Psoas muscle (tissue), 8 donors: ENCODE results near the gene MYBL2. TPM values are rescaled to one million over a fixed set of nuclear protein-coding genes. Genes with fewer than 3 reads are reported as not detected.

Source experiments
- ATAC-seq, 4 donors: fragments of 200-7000 bp; cut with Tn5 transposase; one replicate each; pipeline ENCODE4 v1.9.1; 2020; ENCODE audit warnings: moderate library complexity in 3 of 4, mild to moderate bottlenecking in 2 of 4
- DNase-seq, 2 donors: peaks; one replicate each; pipeline ENCODE4 v3.0.0-alpha.2; 2020
- H3K27ac ChIP-seq: fragments of 200-600 bp; one replicate; pipeline ENCODE4 v1.8.0; 2022
- H3K27me3 ChIP-seq, 3 donors: fragments of 200-600 bp in 1 of 3; one replicate each; pipeline versions ENCODE4 v1.6.1 to v1.8.0; 2013 to 2022; ENCODE audit warnings: low read length in 2 of 3, mild to moderate bottlenecking in 2 of 3, moderate library complexity in 1 of 3; ENCODE audit not compliant: insufficient read depth in 3 of 3
- H3K36me3 ChIP-seq, 2 donors: fragments of 200-600 bp in 1 of 2; one replicate each; pipeline versions ENCODE4 v1.6.1 to v1.8.0; 2013 to 2022; ENCODE audit warnings: low read depth in 1 of 2, mild to moderate bottlenecking in 1 of 2, moderate library complexity in 1 of 2; ENCODE audit not compliant: insufficient read depth in 1 of 2
- H3K4me1 ChIP-seq: fragments of 200-600 bp; one replicate; pipeline ENCODE4 v1.8.0; 2022
- H3K4me3 ChIP-seq: fragments of 200-600 bp; one replicate; pipeline ENCODE4 v1.8.0; 2022; ENCODE audit warnings: mild to moderate bottlenecking
- H3K9me3 ChIP-seq: fragments of 200-600 bp; one replicate; pipeline ENCODE4 v1.8.0; 2022
- CTCF ChIP-seq: fragments of 200-600 bp; IDR thresholded peaks from one replicate; pipeline ENCODE4 v1.8.0; 2022; ENCODE audit warnings: antibody characterized with exemption
- WGBS, 3 donors: extraction: QIAGEN DNeasy Blood & Tissue Kit; methylation state at CpG; one replicate each; pipeline versions ENCODE4 v1.1.6 to v1.1.7; 2013; 5-methylcytosine and 5-hydroxymethylcytosine counted together
- intact Hi-C, 2 donors: fragments of 100-400 bp; cut with DNase I; formaldehyde crosslinking; loops; one replicate each; pipeline versions ENCODE4 v1.11.0 to v1.14.2; 2022
- polyA plus RNA-seq, 3 donors: library from polyadenylated mRNA; stranded (reverse); fragments of 200-250 nt; gene quantifications; one replicate each; pipeline ENCODE4 v1.2.3, GENCODE V29; 2013
- total RNA-seq, 4 donors: library from RNA; stranded (reverse); fragmentation: NEBNext Ultra II Directional in 2 of 4; extraction: Animal tissue kit (Norgen Biotek cat#: 25700) in 2 of 4; gene quantifications; one replicate each; pipeline versions ENCODE4 v1.2.1 to v1.2.4, GENCODE V29; 2021 to 2023
- donor health status: healthy with polysubstance abuse.
- donor health status: DM: no; HTN: no; CAD: no; lungs with moderate emphysema.
- donor health status: Bipolar disorder and iron deficiency.
- donor health status: healthy.
- donor health status: DM: yes; HTN: yes; CAD: no.
- donor health status: DM: no; HTN: no; CAD: no.
- donor health status: DM: no; HTN: no; CAD: no.
- donor health status: DM: yes; HTN: yes; CAD: no.

MYBL2 gene
- total and polyA plus RNA-seq, 7 donors: 0.05 to 0.17 (median 0.10) TPM; not detected in 4

GRCh38 chr20:43667341-43668132, 623 bp downstream of the MYBL2 start:
- DNase-seq (no peak), ATAC-seq (no peak)
- H3K4me3 ChIP-seq: no peak overlapping the region
- no peak overlapping the region for H3K27ac ChIP-seq
- H3K9me3 ChIP-seq: no peaks in the 10 kb centered on the region
- no peak for TF ChIP-seq CTCF
- H3K27me3 ChIP-seq: peaks cover 5 to 67% (median 28%) of the 10 kb centered on the region in 3 donors
- WGBS, 3 donors: 5 to 8% (median 6%) methylated on average over 30 to 34 of the region's 34 CpGs
- H3K36me3 ChIP-seq: no peaks in the 10 kb centered on the region
- H3K4me1 ChIP-seq: no peaks in the 10 kb centered on the region
- intact Hi-C loops: no loop called here

- Histone ChIP-seq H3K4me3 (no peak overlapping the region), H3K4me1 (no peaks in the 10 kb centered on the region), H3K27ac (no peak overlapping the region), H3K27me3 (peaks cover 5 to 64% (median 28%) of the 10 kb centered on the region in 3 donors), H3K9me3 (no peaks in the 10 kb centered on the region), H3K36me3 (no peaks in the 10 kb centered on the region)
- intact Hi-C loops: no loop called here
- no peak for DNase-seq
- ATAC-seq: no peak
- WGBS, 3 donors: 89 to 94% (median 91%) methylated on average over 3 of the region's 3 CpGs
- TF ChIP-seq CTCF: no peak
These were observed 2.4 kb downstream of the MYBL2 start for GRCh38 chr20:43669332-43669731.

- H3K27me3 ChIP-seq: peaks cover 5 to 53% (median 28%) of the 10 kb centered on the region in 3 donors
- no peak overlapping the region for H3K4me3 ChIP-seq
- H3K9me3 ChIP-seq: no peaks in the 10 kb centered on the region
- no peaks in the 10 kb centered on the region for H3K4me1 ChIP-seq
- no peak overlapping the region for H3K27ac ChIP-seq
- H3K36me3 ChIP-seq: no peaks in the 10 kb centered on the region
- 93 to 96% (median 94%) methylated on average over 2 of the region's 2 CpGs for WGBS, 3 donors
- DNase-seq: no peak
- no peak for TF ChIP-seq CTCF
- no peak for ATAC-seq
- intact Hi-C loops: no loop called here
These were observed 3.5 kb downstream of the MYBL2 start for GRCh38 chr20:43670423-43670822.

- intact Hi-C loops: no loop called here
- ATAC-seq (no peak), DNase-seq (no peak)
- no peaks in the 10 kb centered on the region for H3K9me3 ChIP-seq
- TF ChIP-seq CTCF: no peak
- no peak overlapping the region for H3K27ac ChIP-seq
- H3K27me3 ChIP-seq: peaks cover 0 to 6% (median 0%) of the 10 kb centered on the region in 3 donors
- no peaks in the 10 kb centered on the region for H3K36me3 ChIP-seq
- 94 to 98% (median 96%) methylated on average over 5 of the region's 5 CpGs for WGBS, 3 donors
- no peak overlapping the region for H3K4me3 ChIP-seq
- no peaks in the 10 kb centered on the region for H3K4me1 ChIP-seq
These were observed 9.5 kb downstream of the MYBL2 start for GRCh38 chr20:43676368-43676767.

GRCh38 chr20:43680981-43681380, 14.1 kb downstream of the MYBL2 start:
- Histone ChIP-seq H3K4me3 (no peak overlapping the region), H3K4me1 (no peaks in the 10 kb centered on the region), H3K27ac (no peak overlapping the region), H3K9me3 (no peaks in the 10 kb centered on the region), H3K27me3 (peaks cover 0 to 3% (median 0%) of the 10 kb centered on the region in 3 donors), H3K36me3 (no peaks in the 10 kb centered on the region)
- no peak for DNase-seq
- WGBS, 3 donors: 62 to 76% (median 75%) methylated on average over 7 of the region's 7 CpGs
- no peak for ATAC-seq
- no peak for TF ChIP-seq CTCF
- intact Hi-C loops: no loop called here
